HepG2 (cell line): ENCODE results near the gene GAS2L1. TPM values are rescaled to one million over a fixed set of nuclear protein-coding genes. Genes with fewer than 3 reads are reported as not detected.

Experiments used
- ATAC-seq: fragments of 200-7000 bp; cut with Tn5 transposase; 3 replicates; pipeline ENCODE4 v1.9.1; 2020; ENCODE audit warnings: mild to moderate bottlenecking, moderate library complexity
- BruUV-seq: library from RNA; stranded (reverse); fragments of 400-500 nt; replicated peaks from 2 replicates; lab custom pipeline; 2021; lab: Mats Ljungman, UMichigan
- CTCF ChIA-PET: fragments of 300-600 bp; formaldehyde crosslinking; extraction: SDS; loops from one replicate; lab custom pipeline; 2021; ENCODE audit warnings: low total read pairs, inconsistent platforms, low intra/inter-chr PET ratio; lab: Yijun Ruan, JAX
- POLR2A ChIA-PET: fragments of 350-600 bp; sonication (Branson Sonifier 250); formaldehyde crosslinking; loops from one replicate; lab custom pipeline; 2020; ENCODE audit warnings: antibody characterized with exemption, inconsistent platforms; lab: Yijun Ruan, JAX
- DNase-seq: peaks from one replicate; pipeline ENCODE4 v3.0.0-alpha.2; 2015; ENCODE audit warnings: low spot score
- FAIRE-seq: peaks from 3 replicates; lab custom pipeline; 2011; peaks lifted over from hg19 to GRCh38; lab: Jason Lieb, UNC
- H2AFZ ChIP-seq: one replicate; pipeline ENCODE4 v1.6.1; 2011; ENCODE audit warnings: low read length, inconsistent platforms
- H3K27ac ChIP-seq: fragments of 300-600 bp; 3 replicates; pipeline ENCODE4 v1.8.0; 2011; ENCODE audit warnings: mixed run types, mild to moderate bottlenecking, mixed read lengths, low read length, inconsistent platforms; ENCODE audit not compliant: insufficient read depth; ENCODE audit errors: extremely low read length
- H3K27me3 ChIP-seq, 2 experiments: fragments of 200-600 bp in 1 of 2; 2 replicates in 1 of 2; 3 replicates in 1 of 2; pipeline versions ENCODE4 v1.6.0 to v1.8.0; 2011; ENCODE audit warnings: low read length in 2 of 2, mild to moderate bottlenecking in 2 of 2, moderate library complexity in 2 of 2, inconsistent platforms in 1 of 2; ENCODE audit not compliant: insufficient read depth in 2 of 2, control insufficient read depth in 1 of 2
- H3K36me3 ChIP-seq, 2 experiments: fragments of 200-600 bp in 1 of 2; replicated peaks in 1 of 2; 2 replicates in 1 of 2; 3 replicates in 1 of 2; pipeline versions ENCODE4 v1.5.1 to v1.8.0; 2011; ENCODE audit warnings: low read length in 2 of 2, inconsistent platforms in 1 of 2; ENCODE audit not compliant: insufficient read depth in 2 of 2, control insufficient read depth in 1 of 2
- H3K4me1 ChIP-seq: 2 replicates; pipeline ENCODE4 v1.5.1; 2012; ENCODE audit warnings: low read length, inconsistent platforms; ENCODE audit not compliant: insufficient read depth
- H3K4me2 ChIP-seq: 2 replicates; pipeline ENCODE4 v1.6.0; 2011; ENCODE audit warnings: low read depth, low read length, inconsistent platforms
- H3K4me3 ChIP-seq, 3 experiments: fragments of 200-600 bp in 1 of 3; sonication (generic), shearing (Covaris generic) in 1 of 3; replicated peaks in 1 of 3; 2 replicates each; pipeline ENCODE4 v1.5.1; 2011 to 2016; ENCODE audit warnings: low read length in 3 of 3, inconsistent platforms in 2 of 3, low read depth in 2 of 3, mild to moderate bottlenecking in 2 of 3, control low read depth in 1 of 3, mixed read lengths in 1 of 3; ENCODE audit not compliant: insufficient read depth in 1 of 3
- H3K79me2 ChIP-seq: one replicate; pipeline ENCODE4 v1.6.1; 2011; ENCODE audit warnings: low read length, inconsistent platforms; ENCODE audit not compliant: insufficient read depth
- H3K9ac ChIP-seq: 2 replicates; pipeline ENCODE4 v1.6.0; 2011; ENCODE audit warnings: mild to moderate bottlenecking, low read depth, low read length, inconsistent platforms; ENCODE audit not compliant: insufficient read depth
- H3K9me3 ChIP-seq: 2 replicates; pipeline ENCODE4 v1.5.1; 2012; ENCODE audit warnings: mild to moderate bottlenecking, low read length
- H4K20me1 ChIP-seq: 2 replicates; pipeline ENCODE4 v1.6.0; 2011; ENCODE audit warnings: inconsistent platforms, mild to moderate bottlenecking, low read length, moderate library complexity; ENCODE audit not compliant: insufficient read depth
- ELF3 ChIP-seq: IDR thresholded peaks from 2 replicates; pipeline ENCODE4 v1.6.1; 2016; ENCODE audit warnings: missing genetic modification reagents, missing compliant biosample characterization
- HMG20A ChIP-seq: IDR thresholded peaks from 2 replicates; pipeline ENCODE4 v1.6.1; 2016; ENCODE audit warnings: borderline replicate concordance
- SIX1 ChIP-seq: sonication (generic); formaldehyde crosslinking; IDR thresholded peaks from 2 replicates; pipeline ENCODE4 v1.4.0; 2020; ENCODE audit warnings: missing genetic modification reagents, borderline replicate concordance
- TEAD2 ChIP-seq: sonication (generic); formaldehyde crosslinking; IDR thresholded peaks from 2 replicates; pipeline ENCODE4 v1.9.0; 2021; ENCODE audit warnings: missing genetic modification reagents
- WGBS: methylation state at CpG from one replicate; pipeline ENCODE4 v1.1.6; 2017; ENCODE audit warnings: low lambda C conversion rate; 5-methylcytosine and 5-hydroxymethylcytosine counted together
- in situ Hi-C: cut with HindIII; loops from 2 replicates; pipeline ENCODE4 v1.10.0; 2017; ENCODE audit warnings: low pct_unique_long_range_greater_than_20kb; ENCODE audit not compliant: extremely low pct_ligation_motif_present
- intact Hi-C: fragments of 100-400 bp; cut with micrococcal nuclease; formaldehyde crosslinking; loops from one replicate; pipeline ENCODE4 v1.10.0; 2022; ENCODE audit not compliant: unreplicated experiment
- polyA plus RNA-seq, 8 experiments: library from polyadenylated mRNA; depleted of rRNA in 3 of 8; stranded (reverse) in 7 of 8; unstranded in 1 of 8; fragments of >200 nt; fragmentation: Illumina TruSeq in 4 of 8; extraction: Trizol in 4 of 8; gene quantifications; 2 replicates each; pipeline versions ENCODE4 v1.2.1 to v1.2.3, GENCODE V29; 2011 to 2016; ENCODE audit warnings: low read depth in 4 of 8, missing spikeins in 1 of 8, mixed read lengths in 1 of 8; ENCODE audit not compliant: insufficient read depth in 1 of 8
- total RNA-seq, 5 experiments: library from RNA; depleted of rRNA; stranded (reverse); fragments of >200 nt; fragmentation: Illumina TruSeq; extraction: Trizol; gene quantifications; 2 replicates each; pipeline ENCODE4 v1.2.3, GENCODE V29; 2016; ENCODE audit warnings: low read depth in 1 of 5
- TF ChIP-seq, protein P1 (sequence below): sonication (generic); formaldehyde crosslinking; IDR thresholded peaks from 2 replicates; pipeline ENCODE4 v1.5.0; 2020; ENCODE audit warnings: mild to moderate bottlenecking, missing genetic modification reagents
- TF ChIP-seq, protein P2 (sequence below): sonication (generic); formaldehyde crosslinking; IDR thresholded peaks from 2 replicates; pipeline ENCODE4 v1.4.0; 2020; ENCODE audit warnings: missing genetic modification reagents, borderline replicate concordance
- TF ChIP-seq, protein P3 (sequence below): IDR thresholded peaks from 2 replicates; pipeline ENCODE4 v1.4.0; 2020; ENCODE audit warnings: mild to moderate bottlenecking, missing genetic modification reagents
- TF ChIP-seq, protein P4 (sequence below): sonication (generic); formaldehyde crosslinking; IDR thresholded peaks from 2 replicates; pipeline ENCODE4 v1.8.1; 2023; ENCODE audit warnings: mild to moderate bottlenecking, moderate library complexity, missing genetic modification reagents

Gene GAS2L1
- total and polyA plus RNA-seq, 2 of the 13 experiments (the other 11 are each of a cell fraction or from before 2014, with no cell fraction given): 1.8 to 3.3 TPM

DNA sequence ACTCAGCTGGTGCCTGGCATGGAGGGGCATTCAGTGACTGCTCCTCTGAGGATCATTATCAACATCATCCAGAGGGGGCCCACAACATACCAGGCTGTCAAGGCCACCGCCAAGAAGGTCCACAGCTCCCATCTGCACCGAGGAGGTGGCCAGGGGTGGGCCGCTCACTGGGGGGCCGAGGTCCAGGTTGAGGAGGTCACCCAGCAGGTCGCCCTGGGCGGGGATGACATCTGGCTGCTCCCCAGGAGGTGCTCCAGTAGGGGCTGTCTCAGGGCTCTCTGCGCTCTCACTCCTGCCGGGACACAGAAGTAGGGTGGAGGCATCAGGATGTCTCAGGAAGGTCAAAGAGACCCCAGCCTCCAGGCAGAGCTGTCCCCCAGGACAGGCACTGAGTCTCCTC lies 34.1 kb downstream of the GAS2L1 start:
- H3K79me2 ChIP-seq: no peaks in the 10 kb centered on the region
- no peak for TF ChIP-seq ELF3 (CRISPR knock-in tag)
- TF ChIP-seq TEAD2 (CRISPR knock-in tag): no peak
- TF ChIP-seq, protein P1, sequence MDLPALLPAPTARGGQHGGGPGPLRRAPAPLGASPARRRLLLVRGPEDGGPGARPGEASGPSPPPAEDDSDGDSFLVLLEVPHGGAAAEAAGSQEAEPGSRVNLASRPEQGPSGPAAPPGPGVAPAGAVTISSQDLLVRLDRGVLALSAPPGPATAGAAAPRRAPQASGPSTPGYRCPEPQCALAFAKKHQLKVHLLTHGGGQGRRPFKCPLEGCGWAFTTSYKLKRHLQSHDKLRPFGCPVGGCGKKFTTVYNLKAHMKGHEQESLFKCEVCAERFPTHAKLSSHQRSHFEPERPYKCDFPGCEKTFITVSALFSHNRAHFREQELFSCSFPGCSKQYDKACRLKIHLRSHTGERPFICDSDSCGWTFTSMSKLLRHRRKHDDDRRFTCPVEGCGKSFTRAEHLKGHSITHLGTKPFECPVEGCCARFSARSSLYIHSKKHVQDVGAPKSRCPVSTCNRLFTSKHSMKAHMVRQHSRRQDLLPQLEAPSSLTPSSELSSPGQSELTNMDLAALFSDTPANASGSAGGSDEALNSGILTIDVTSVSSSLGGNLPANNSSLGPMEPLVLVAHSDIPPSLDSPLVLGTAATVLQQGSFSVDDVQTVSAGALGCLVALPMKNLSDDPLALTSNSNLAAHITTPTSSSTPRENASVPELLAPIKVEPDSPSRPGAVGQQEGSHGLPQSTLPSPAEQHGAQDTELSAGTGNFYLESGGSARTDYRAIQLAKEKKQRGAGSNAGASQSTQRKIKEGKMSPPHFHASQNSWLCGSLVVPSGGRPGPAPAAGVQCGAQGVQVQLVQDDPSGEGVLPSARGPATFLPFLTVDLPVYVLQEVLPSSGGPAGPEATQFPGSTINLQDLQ: no peak
- TF ChIP-seq, protein P2, sequence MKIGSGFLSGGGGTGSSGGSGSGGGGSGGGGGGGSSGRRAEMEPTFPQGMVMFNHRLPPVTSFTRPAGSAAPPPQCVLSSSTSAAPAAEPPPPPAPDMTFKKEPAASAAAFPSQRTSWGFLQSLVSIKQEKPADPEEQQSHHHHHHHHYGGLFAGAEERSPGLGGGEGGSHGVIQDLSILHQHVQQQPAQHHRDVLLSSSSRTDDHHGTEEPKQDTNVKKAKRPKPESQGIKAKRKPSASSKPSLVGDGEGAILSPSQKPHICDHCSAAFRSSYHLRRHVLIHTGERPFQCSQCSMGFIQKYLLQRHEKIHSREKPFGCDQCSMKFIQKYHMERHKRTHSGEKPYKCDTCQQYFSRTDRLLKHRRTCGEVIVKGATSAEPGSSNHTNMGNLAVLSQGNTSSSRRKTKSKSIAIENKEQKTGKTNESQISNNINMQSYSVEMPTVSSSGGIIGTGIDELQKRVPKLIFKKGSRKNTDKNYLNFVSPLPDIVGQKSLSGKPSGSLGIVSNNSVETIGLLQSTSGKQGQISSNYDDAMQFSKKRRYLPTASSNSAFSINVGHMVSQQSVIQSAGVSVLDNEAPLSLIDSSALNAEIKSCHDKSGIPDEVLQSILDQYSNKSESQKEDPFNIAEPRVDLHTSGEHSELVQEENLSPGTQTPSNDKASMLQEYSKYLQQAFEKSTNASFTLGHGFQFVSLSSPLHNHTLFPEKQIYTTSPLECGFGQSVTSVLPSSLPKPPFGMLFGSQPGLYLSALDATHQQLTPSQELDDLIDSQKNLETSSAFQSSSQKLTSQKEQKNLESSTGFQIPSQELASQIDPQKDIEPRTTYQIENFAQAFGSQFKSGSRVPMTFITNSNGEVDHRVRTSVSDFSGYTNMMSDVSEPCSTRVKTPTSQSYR: no peak
- TF ChIP-seq HMG20A (CRISPR knock-in tag): no peak
- no peak for TF ChIP-seq SIX1 (CRISPR knock-in tag)
- TF ChIP-seq, protein P3, sequence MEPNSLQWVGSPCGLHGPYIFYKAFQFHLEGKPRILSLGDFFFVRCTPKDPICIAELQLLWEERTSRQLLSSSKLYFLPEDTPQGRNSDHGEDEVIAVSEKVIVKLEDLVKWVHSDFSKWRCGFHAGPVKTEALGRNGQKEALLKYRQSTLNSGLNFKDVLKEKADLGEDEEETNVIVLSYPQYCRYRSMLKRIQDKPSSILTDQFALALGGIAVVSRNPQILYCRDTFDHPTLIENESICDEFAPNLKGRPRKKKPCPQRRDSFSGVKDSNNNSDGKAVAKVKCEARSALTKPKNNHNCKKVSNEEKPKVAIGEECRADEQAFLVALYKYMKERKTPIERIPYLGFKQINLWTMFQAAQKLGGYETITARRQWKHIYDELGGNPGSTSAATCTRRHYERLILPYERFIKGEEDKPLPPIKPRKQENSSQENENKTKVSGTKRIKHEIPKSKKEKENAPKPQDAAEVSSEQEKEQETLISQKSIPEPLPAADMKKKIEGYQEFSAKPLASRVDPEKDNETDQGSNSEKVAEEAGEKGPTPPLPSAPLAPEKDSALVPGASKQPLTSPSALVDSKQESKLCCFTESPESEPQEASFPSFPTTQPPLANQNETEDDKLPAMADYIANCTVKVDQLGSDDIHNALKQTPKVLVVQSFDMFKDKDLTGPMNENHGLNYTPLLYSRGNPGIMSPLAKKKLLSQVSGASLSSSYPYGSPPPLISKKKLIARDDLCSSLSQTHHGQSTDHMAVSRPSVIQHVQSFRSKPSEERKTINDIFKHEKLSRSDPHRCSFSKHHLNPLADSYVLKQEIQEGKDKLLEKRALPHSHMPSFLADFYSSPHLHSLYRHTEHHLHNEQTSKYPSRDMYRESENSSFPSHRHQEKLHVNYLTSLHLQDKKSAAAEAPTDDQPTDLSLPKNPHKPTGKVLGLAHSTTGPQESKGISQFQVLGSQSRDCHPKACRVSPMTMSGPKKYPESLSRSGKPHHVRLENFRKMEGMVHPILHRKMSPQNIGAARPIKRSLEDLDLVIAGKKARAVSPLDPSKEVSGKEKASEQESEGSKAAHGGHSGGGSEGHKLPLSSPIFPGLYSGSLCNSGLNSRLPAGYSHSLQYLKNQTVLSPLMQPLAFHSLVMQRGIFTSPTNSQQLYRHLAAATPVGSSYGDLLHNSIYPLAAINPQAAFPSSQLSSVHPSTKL (CRISPR knock-in tag): no peak
- TF ChIP-seq, protein P4, sequence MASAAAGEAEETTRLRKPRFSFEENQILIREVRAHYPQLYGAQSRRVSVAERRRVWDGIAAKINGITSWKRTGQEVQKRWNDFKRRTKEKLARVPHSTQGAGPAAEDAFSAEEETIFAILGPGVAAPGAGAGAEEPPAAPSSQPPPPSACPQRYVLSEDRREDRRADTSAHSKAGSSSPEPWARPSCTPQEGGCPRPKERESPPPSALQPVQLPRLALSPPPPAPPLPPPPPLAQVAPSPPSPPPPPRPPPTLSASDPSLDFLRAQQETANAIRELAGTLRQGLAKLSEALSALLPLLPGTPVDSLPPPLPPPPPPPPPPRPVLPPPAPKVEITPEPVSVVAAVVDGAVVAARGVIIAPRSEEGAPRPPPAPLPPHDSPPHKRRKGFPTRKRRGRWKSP (CRISPR knock-in tag): no peak
- TF ChIP-seq, all 625 proteins: peak for 0
- in situ Hi-C loops (no loop called here), intact Hi-C loops (no loop called here)
- POLR2A ChIA-PET: no interaction called here
- peaks cover 34% of the 10 kb centered on the region for H3K4me1 ChIP-seq
- no peaks in the 10 kb centered on the region for H3K9me3 ChIP-seq
- no peak overlapping the region for H3K4me3 ChIP-seq
- no peak overlapping the region for H3K27ac ChIP-seq
- no peak for ATAC-seq
- FAIRE-seq: no peak
- no peak for DNase-seq
- no peak overlapping the region for H3K9ac ChIP-seq
- no peak overlapping the region for H3K4me2 ChIP-seq
- BruUV-seq: no TSS peak
- peaks cover 18 to 40% of the 10 kb centered on the region in 2 experiments for H3K36me3 ChIP-seq
- 100% methylated on average over 2 of the region's 8 CpGs for WGBS
- CTCF ChIA-PET: no interaction called here
- H2AFZ ChIP-seq: no peak overlapping the region
- no peaks in the 10 kb centered on the region for H3K27me3 ChIP-seq
- no peaks in the 10 kb centered on the region for H4K20me1 ChIP-seq
